ENCODE results near the gene FITM1.

FITM1 gene

DNA sequence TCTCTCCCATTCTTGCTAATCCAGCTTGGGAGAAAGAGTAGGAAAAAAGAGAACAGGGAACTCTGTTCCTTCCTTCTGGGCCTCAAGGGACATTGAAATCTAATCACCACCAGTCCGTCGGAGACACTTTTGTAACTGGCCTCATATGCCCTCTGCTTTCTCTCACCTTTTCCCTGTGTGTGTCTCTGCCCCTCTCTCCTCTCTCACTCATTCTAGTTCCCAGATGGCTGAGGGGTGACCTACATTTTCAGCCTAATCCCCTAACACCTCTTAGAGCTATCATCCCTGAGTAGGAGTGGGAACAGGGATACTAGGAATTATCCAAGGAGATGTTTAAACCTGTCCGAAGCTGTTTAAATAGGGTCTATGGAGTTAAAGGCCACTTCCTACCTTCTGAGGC lies 45.2 kb upstream of the FITM1 start:
- Histone ChIP-seq H3K9me2 (replicated peaks; ENCODE audit: insufficient read depth, low read length) (no peaks in the 10 kb centered on the region), H3K4me3 (ENCODE audit: low read length) (no peak overlapping the region), H3K36me3 (replicated peaks; ENCODE audit: insufficient read depth, low read length) (no peaks in the 10 kb centered on the region), H3K4me2 (ENCODE audit: low read depth, low read length) (no peak overlapping the region), H4K20me1 (ENCODE audit: insufficient read depth, low read length) (no peaks in the 10 kb centered on the region), H3K9ac (ENCODE audit: low read length) (no peak overlapping the region), H3F3A (ENCODE audit: insufficient read depth, low read length) (no peaks in the 10 kb centered on the region), H2AFZ (ENCODE audit: low read length) (no peak overlapping the region), H3K4me1 (ENCODE audit: low read length) (peaks cover 7% of the 10 kb centered on the region), H3K27me3 (replicated peaks; ENCODE audit: insufficient read depth, low read length) (no peaks in the 10 kb centered on the region), H3K79me2 (ENCODE audit: low read length) (no peaks in the 10 kb centered on the region), H3K27ac (ENCODE audit: low read length) (no peak overlapping the region), H3K9me3 (replicated peaks; ENCODE audit: insufficient read depth, low read length) (no peaks in the 10 kb centered on the region)
- DNase-seq: no peak
- TF ChIP-seq EZH2phosphoT487 (IDR thresholded peaks at IDR 0.05; ENCODE audit: low read length) (no peak), EZH2 (optimal IDR thresholded peaks at IDR 0.05; ENCODE audit: low read depth, low read length) (no peak)
- TF ChIP-seq, protein P1, sequence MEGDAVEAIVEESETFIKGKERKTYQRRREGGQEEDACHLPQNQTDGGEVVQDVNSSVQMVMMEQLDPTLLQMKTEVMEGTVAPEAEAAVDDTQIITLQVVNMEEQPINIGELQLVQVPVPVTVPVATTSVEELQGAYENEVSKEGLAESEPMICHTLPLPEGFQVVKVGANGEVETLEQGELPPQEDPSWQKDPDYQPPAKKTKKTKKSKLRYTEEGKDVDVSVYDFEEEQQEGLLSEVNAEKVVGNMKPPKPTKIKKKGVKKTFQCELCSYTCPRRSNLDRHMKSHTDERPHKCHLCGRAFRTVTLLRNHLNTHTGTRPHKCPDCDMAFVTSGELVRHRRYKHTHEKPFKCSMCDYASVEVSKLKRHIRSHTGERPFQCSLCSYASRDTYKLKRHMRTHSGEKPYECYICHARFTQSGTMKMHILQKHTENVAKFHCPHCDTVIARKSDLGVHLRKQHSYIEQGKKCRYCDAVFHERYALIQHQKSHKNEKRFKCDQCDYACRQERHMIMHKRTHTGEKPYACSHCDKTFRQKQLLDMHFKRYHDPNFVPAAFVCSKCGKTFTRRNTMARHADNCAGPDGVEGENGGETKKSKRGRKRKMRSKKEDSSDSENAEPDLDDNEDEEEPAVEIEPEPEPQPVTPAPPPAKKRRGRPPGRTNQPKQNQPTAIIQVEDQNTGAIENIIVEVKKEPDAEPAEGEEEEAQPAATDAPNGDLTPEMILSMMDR (IDR thresholded peaks at IDR 0.05; ENCODE audit: low read length): no peak

GRCh38 chr14:24086193-24086955 lies 44.1 kb upstream of the FITM1 start:
- no peaks in the 10 kb centered on the region for H3K9me3 ChIP-seq (replicated peaks; ENCODE audit: insufficient read depth, low read length)
- no peaks in the 10 kb centered on the region for H3K9me2 ChIP-seq (replicated peaks; ENCODE audit: insufficient read depth, low read length)
- no peak overlapping the region for H3K27ac ChIP-seq (ENCODE audit: low read length)
- no peak for TF ChIP-seq EZH2 (optimal IDR thresholded peaks at IDR 0.05; ENCODE audit: low read depth, low read length)
- TF ChIP-seq, protein P1 (IDR thresholded peaks at IDR 0.05; ENCODE audit: low read length): no peak
- no peak for TF ChIP-seq EZH2phosphoT487 (IDR thresholded peaks at IDR 0.05; ENCODE audit: low read length)
- no peak for DNase-seq
- H3K9ac ChIP-seq (ENCODE audit: low read length): no peak overlapping the region
- no peak overlapping the region for H2AFZ ChIP-seq (ENCODE audit: low read length)
- no peaks in the 10 kb centered on the region for H3K27me3 ChIP-seq (replicated peaks; ENCODE audit: insufficient read depth, low read length)
- H4K20me1 ChIP-seq (ENCODE audit: insufficient read depth, low read length): no peaks in the 10 kb centered on the region
- H3K79me2 ChIP-seq (ENCODE audit: low read length): no peaks in the 10 kb centered on the region
- H3K4me2 ChIP-seq (ENCODE audit: low read depth, low read length): no peak overlapping the region
- H3K4me3 ChIP-seq (ENCODE audit: low read length): no peak overlapping the region
- H3K36me3 ChIP-seq (replicated peaks; ENCODE audit: insufficient read depth, low read length): no peaks in the 10 kb centered on the region
- no peaks in the 10 kb centered on the region for H3K4me1 ChIP-seq (ENCODE audit: low read length)
- H3F3A ChIP-seq (ENCODE audit: insufficient read depth, low read length): no peaks in the 10 kb centered on the region

DNA sequence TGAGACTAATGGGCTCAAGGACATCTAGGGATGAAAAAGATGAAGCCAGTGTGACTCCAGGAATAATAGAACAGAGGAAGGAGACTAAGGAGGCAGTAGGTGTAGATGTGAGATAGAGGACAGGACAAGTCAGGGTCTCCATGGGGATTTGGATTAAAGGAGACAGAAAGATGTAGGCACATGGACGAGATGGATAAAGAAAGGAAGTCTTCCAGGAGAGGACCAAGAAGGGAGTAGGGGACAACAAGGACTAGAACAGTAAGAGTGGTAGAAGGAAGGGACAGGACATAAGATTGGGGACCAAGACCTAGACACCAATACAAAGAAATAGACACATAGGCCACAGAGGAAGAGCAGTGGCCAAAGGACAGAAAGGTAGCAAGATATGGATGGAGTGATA lies 43.5 kb upstream of the FITM1 start:
- Histone ChIP-seq H3F3A (ENCODE audit: insufficient read depth, low read length) (no peaks in the 10 kb centered on the region), H3K9ac (ENCODE audit: low read length) (no peak overlapping the region), H3K27me3 (replicated peaks; ENCODE audit: insufficient read depth, low read length) (no peaks in the 10 kb centered on the region), H3K4me3 (ENCODE audit: low read length) (no peak overlapping the region), H3K9me2 (replicated peaks; ENCODE audit: insufficient read depth, low read length) (no peaks in the 10 kb centered on the region), H3K79me2 (ENCODE audit: low read length) (no peaks in the 10 kb centered on the region), H3K9me3 (replicated peaks; ENCODE audit: insufficient read depth, low read length) (no peaks in the 10 kb centered on the region), H4K20me1 (ENCODE audit: insufficient read depth, low read length) (no peaks in the 10 kb centered on the region), H3K36me3 (replicated peaks; ENCODE audit: insufficient read depth, low read length) (no peaks in the 10 kb centered on the region), H3K27ac (ENCODE audit: low read length) (no peak overlapping the region), H2AFZ (ENCODE audit: low read length) (no peak overlapping the region), H3K4me1 (ENCODE audit: low read length) (no peaks in the 10 kb centered on the region), H3K4me2 (ENCODE audit: low read depth, low read length) (no peak overlapping the region)
- no peak for DNase-seq
- no peak for TF ChIP-seq EZH2 (optimal IDR thresholded peaks at IDR 0.05; ENCODE audit: low read depth, low read length)
- no peak for TF ChIP-seq EZH2phosphoT487 (IDR thresholded peaks at IDR 0.05; ENCODE audit: low read length)
- TF ChIP-seq, protein P1 (IDR thresholded peaks at IDR 0.05; ENCODE audit: low read length): no peak
